Measurements from ENCODE around the gene ACP3.

Gene ACP3

DNA sequence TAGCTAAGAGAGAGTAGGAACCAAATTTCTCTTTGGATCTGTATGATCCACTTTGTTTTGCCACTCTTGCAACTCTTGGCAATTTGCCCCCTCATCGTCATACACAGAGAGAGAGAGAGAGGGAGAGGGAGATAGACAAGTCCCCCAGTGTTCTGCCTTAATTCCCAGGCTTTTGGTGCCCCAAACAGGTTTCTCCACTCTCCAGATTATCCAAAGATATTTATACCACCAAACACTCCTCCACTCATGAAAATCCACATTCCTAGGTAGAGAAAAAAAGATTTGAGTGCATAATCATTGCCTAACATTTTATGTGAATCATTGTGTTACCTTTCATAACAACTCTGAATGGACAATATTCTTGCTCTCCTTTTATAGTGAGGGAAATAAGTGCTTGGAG lies 15.3 kb downstream of the ACP3 start:
- Mint-ChIP-seq H3K4me3 (no peak overlapping the region), H3K9me3 (no peaks in the 10 kb centered on the region)

DNA sequence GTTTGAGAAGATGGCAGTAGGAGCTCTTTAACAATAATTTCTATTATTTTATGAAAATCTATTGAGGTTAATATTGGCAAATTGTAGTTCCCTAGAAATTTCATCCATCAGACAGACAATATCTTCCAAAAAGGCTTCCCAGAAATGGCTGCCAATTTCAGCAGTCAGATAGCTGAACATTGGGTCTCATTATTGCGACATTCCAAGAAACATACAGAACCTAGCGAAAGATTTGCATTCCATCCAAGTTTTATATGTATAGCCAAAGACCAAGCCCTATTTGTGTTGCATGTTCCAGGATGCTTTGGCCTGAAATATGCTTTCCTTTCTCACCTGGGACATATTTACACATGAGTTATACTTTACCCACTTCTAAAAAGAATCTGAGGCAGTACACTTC lies 24.5 kb downstream of the ACP3 start:
- no peak overlapping the region for H3K27ac Mint-ChIP-seq
- H3K9me3 Mint-ChIP-seq: no peaks in the 10 kb centered on the region
- H3K27me3 Mint-ChIP-seq: no peaks in the 10 kb centered on the region
- intact Hi-C loops (cut with micrococcal nuclease): no loop called here
- peaks cover 20% of the 10 kb centered on the region for H3K4me1 Mint-ChIP-seq (ENCODE audit: low read depth)
- peaks cover 65% of the 10 kb centered on the region for H3K36me3 Mint-ChIP-seq (ENCODE audit: low read depth)
- H3K4me3 Mint-ChIP-seq: no peak overlapping the region

More for the DNA sequence above, 15.3 kb downstream of the ACP3 start:
- H3K27me3 Mint-ChIP-seq: no peaks in the 10 kb centered on the region
- H3K4me1 Mint-ChIP-seq (ENCODE audit: low read depth): no peaks in the 10 kb centered on the region
- H3K36me3 Mint-ChIP-seq (ENCODE audit: low read depth): peaks cover 97% of the 10 kb centered on the region
- H3K27ac Mint-ChIP-seq: no peak overlapping the region
- intact Hi-C loops (cut with micrococcal nuclease): no loop called here

GRCh38 chr3:132342183-132342582 lies 25.0 kb downstream of the ACP3 start:
- intact Hi-C loops (cut with micrococcal nuclease): no loop called here
- Mint-ChIP-seq H3K27ac (no peak overlapping the region), H3K4me1 (ENCODE audit: low read depth) (peaks cover 20% of the 10 kb centered on the region), H3K4me3 (no peak overlapping the region), H3K9me3 (no peaks in the 10 kb centered on the region), H3K36me3 (ENCODE audit: low read depth) (peaks cover 65% of the 10 kb centered on the region), H3K27me3 (no peaks in the 10 kb centered on the region)

- Mint-ChIP-seq H3K4me3 (peak overlapping the region; percentile 60), H3K36me3 (ENCODE audit: low read depth) (peaks cover 65% of the 10 kb centered on the region), H3K27ac (peak overlapping the region; percentile 71), H3K27me3 (no peaks in the 10 kb centered on the region), H3K9me3 (no peaks in the 10 kb centered on the region), H3K4me1 (ENCODE audit: low read depth) (peaks cover 20% of the 10 kb centered on the region)
- intact Hi-C loops (cut with micrococcal nuclease): loop anchor here (1.0 kb wide), 2 partner anchors 85 to 89 kb away; no protein-coding TSS in a partner anchor
These were observed 25.4 kb downstream of the ACP3 start for GRCh38 chr3:132342610-132343009.

GRCh38 chr3:132343018-132343612 lies 25.9 kb downstream of the ACP3 start:
- Mint-ChIP-seq H3K27me3 (no peaks in the 10 kb centered on the region), H3K36me3 (ENCODE audit: low read depth) (peaks cover 69% of the 10 kb centered on the region), H3K9me3 (no peaks in the 10 kb centered on the region), H3K4me3 (peak overlapping the region; percentile 60), H3K27ac (peak overlapping the region; percentile 71), H3K4me1 (ENCODE audit: low read depth) (peaks cover 20% of the 10 kb centered on the region)
- intact Hi-C loops (cut with micrococcal nuclease): loop anchor here (1.0 kb wide), 2 partner anchors 86 to 90 kb away; no protein-coding TSS in a partner anchor

GRCh38 chr3:132344666-132345280 lies 27.6 kb downstream of the ACP3 start:
- H3K27me3 Mint-ChIP-seq: no peaks in the 10 kb centered on the region
- H3K36me3 Mint-ChIP-seq (ENCODE audit: low read depth): peaks cover 66% of the 10 kb centered on the region
- intact Hi-C loops (cut with micrococcal nuclease): no loop called here
- no peak overlapping the region for H3K4me3 Mint-ChIP-seq
- H3K9me3 Mint-ChIP-seq: no peaks in the 10 kb centered on the region
- H3K27ac Mint-ChIP-seq: no peak overlapping the region
- peaks cover 20% of the 10 kb centered on the region for H3K4me1 Mint-ChIP-seq (ENCODE audit: low read depth)

GRCh38 chr3:132346841-132347736 lies 29.9 kb downstream of the ACP3 start:
- intact Hi-C loops (cut with micrococcal nuclease): no loop called here
- Mint-ChIP-seq H3K9me3 (no peaks in the 10 kb centered on the region), H3K27me3 (no peaks in the 10 kb centered on the region), H3K4me3 (no peak overlapping the region), H3K27ac (no peak overlapping the region), H3K36me3 (ENCODE audit: low read depth) (peaks cover 79% of the 10 kb centered on the region), H3K4me1 (ENCODE audit: low read depth) (peaks cover 17% of the 10 kb centered on the region)

DNA sequence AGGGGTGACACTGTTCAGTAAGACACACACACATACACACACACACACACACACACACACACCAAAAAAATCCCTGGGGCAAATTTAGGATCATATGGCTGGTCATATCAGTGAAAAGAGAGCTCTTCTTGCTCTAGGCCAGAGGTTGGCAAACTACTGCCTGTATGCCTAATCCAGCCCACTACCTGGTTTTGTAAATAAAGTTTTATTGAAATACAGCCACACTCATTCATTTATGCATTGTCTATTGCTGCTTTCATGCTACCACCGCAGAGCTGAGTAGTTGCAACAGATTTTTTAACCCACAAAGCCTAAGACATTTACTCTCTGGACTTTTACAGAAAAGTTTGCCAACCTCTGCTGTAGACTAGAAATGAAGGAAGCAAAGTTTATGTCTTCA lies 30.6 kb downstream of the ACP3 start:
- Mint-ChIP-seq H3K4me1 (ENCODE audit: low read depth) (peaks cover 10% of the 10 kb centered on the region), H3K36me3 (ENCODE audit: low read depth) (peaks cover 84% of the 10 kb centered on the region), H3K27me3 (no peaks in the 10 kb centered on the region), H3K27ac (no peak overlapping the region), H3K4me3 (no peak overlapping the region), H3K9me3 (no peaks in the 10 kb centered on the region)
- intact Hi-C loops (cut with micrococcal nuclease): no loop called here

GRCh38 chr3:132348531-132348930 lies 31.3 kb downstream of the ACP3 start:
- Mint-ChIP-seq H3K4me1 (ENCODE audit: low read depth) (peaks cover 3% of the 10 kb centered on the region), H3K36me3 (ENCODE audit: low read depth) (peaks cover 87% of the 10 kb centered on the region), H3K4me3 (no peak overlapping the region), H3K9me3 (no peaks in the 10 kb centered on the region), H3K27ac (no peak overlapping the region), H3K27me3 (no peaks in the 10 kb centered on the region)
- intact Hi-C loops (cut with micrococcal nuclease): no loop called here

GRCh38 chr3:132350814-132351213 lies 33.6 kb downstream of the ACP3 start:
- Mint-ChIP-seq H3K27me3 (no peaks in the 10 kb centered on the region), H3K9me3 (no peaks in the 10 kb centered on the region), H3K4me3 (no peak overlapping the region), H3K27ac (peak overlapping the region; percentile 1), H3K4me1 (ENCODE audit: low read depth) (no peaks in the 10 kb centered on the region), H3K36me3 (ENCODE audit: low read depth) (peaks cover 77% of the 10 kb centered on the region)
- intact Hi-C loops (cut with micrococcal nuclease): loop anchor here (10.0 kb wide), 2 partner anchors 114 to 144 kb away; no protein-coding TSS in a partner anchor

DNA sequence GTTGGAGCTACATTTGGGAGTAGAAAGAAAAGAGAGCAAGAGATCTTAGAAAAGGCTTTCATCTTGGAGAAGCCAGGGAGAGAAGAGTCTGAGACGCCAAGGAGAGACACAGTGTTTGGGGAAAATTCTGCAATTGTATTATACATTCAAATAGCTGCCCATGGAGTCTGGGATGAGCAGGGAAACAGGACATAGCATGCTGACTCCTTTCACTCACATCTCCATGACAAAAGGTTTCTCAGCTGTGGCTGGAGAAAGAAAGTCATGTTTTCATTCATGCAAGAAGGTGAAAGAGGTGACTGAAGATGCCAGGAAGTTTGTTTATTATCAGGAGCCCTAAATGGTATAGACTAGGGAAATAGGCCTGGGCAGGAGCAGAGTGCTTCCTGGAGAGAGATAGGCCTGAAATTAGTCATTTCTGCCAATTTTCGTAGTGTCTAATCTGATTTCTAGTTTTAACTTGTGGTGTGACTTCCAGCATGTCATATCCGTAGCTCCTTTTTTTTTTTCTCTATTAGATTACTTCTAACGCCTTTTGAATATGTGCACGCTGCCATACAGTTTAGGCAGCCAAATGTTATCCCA lies 34.1 kb downstream of the ACP3 start:
- Mint-ChIP-seq H3K9me3 (no peaks in the 10 kb centered on the region), H3K4me3 (no peak overlapping the region), H3K27ac (peak overlapping the region; percentile 1), H3K4me1 (ENCODE audit: low read depth) (no peaks in the 10 kb centered on the region), H3K27me3 (no peaks in the 10 kb centered on the region), H3K36me3 (ENCODE audit: low read depth) (peaks cover 77% of the 10 kb centered on the region)
- intact Hi-C loops (cut with micrococcal nuclease): loop anchor here (10.0 kb wide), 2 partner anchors 113 to 143 kb away; no protein-coding TSS in a partner anchor

DNA sequence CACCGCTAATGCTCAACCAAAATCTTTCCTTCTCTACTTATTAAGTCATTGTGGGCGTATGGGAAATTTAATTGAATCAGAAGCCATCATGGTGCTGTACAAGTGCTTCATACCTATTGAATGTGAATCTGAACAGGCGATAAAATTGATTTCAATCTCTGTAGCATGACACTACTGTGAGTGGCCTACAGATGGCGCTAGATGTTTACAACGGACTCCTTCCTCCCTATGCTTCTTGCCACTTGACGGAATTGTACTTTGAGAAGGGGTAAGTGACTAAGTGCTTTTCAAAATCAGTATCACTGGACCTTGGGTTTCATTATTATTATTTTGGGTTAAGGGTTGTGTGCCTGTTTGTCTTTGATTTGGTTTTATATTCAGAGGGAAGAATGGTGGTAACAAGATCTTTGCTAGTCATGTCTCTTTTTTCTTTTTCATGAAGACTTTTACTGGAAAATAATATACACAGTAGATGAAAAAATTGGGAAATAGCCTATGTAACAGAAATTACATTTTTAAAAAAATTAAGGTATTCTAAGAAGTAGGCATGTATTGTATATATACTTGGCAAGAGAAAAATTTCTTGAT lies 35.4 kb downstream of the ACP3 start:
- Mint-ChIP-seq H3K27ac (no peak overlapping the region), H3K9me3 (no peaks in the 10 kb centered on the region), H3K27me3 (no peaks in the 10 kb centered on the region), H3K4me1 (ENCODE audit: low read depth) (no peaks in the 10 kb centered on the region), H3K36me3 (ENCODE audit: low read depth) (peaks cover 77% of the 10 kb centered on the region), H3K4me3 (no peak overlapping the region)
- intact Hi-C loops (cut with micrococcal nuclease): loop anchor here (1.0 to 10.0 kb wide), 3 partner anchors 47 to 142 kb away; no protein-coding TSS in a partner anchor

DNA sequence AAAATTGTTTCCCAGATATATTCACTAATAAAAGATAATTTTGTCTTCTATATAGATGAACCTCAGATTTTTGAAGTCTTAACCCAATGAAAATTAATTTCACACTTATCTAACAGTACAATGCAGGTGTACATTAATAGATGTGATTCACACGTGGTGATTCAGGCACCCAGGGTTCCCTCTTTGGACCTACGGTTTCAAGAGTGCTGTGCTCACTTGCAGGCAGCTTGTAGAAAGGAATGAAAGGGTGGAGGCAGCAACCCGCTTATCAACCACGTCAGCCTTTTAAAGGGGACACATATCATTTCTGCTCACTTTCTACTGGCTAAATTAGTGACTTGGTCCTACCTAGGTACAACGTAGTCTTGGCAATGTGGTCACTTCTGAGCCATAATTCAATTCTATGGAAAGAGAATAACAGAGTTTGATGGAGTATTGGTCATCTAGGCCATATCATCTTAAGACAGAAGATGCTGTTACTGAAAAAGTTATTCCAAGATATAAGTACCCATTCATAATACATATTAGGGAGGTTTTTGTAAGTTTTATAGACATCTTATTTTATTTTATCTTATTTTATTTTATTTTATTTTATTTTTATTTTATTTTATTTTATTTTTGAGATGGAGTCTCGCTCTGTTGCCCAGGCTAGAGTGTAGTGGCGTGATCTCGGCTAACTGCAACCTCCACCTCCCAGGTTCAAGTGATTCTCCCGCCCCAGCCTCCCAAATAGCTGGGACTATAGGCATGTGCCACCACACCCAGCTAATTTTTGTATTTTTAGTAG lies 37.9 kb downstream of the ACP3 start:
- Mint-ChIP-seq H3K9me3 (no peaks in the 10 kb centered on the region), H3K36me3 (ENCODE audit: low read depth) (peaks cover 81% of the 10 kb centered on the region), H3K27me3 (no peaks in the 10 kb centered on the region), H3K4me3 (no peak overlapping the region), H3K4me1 (ENCODE audit: low read depth) (no peaks in the 10 kb centered on the region), H3K27ac (no peak overlapping the region)
- intact Hi-C loops (cut with micrococcal nuclease): loop anchor here (10.0 kb wide), 2 partner anchors 110 to 140 kb away; no protein-coding TSS in a partner anchor

Measured in dendritic cell treated with granulocyte-macrophage colony-stimulating factor and Interleukin-4, amounts not matched to agents 40 ng/mL and 50 ng/mL, for 4 days (primary cell).